GM19438 (cell line): ENCODE results near the gene ME3.
"Not testable (repeated sequence)": the region's sequence is repeated elsewhere in the genome, so short reads cannot be mapped to it uniquely, and the experiment has no call there.

Experiments used
- ATAC-seq: cut with Tn5 transposase; IDR thresholded peaks from one replicate; pipeline ENCODE4 v1.9.1; 2021; ENCODE audit warnings: low read depth; ENCODE audit not compliant: unreplicated experiment

The ME3 gene

GRCh38 chr11:86569109-86569508, 103.3 kb downstream of the ME3 start:
- ATAC-seq = no peak

GRCh38 chr11:86565801-86566312, 106.6 kb downstream of the ME3 start:
- no peak for ATAC-seq

GRCh38 chr11:86565388-86565787, 107.0 kb downstream of the ME3 start:
- no peak for ATAC-seq

- not testable (repeated sequence) for ATAC-seq
Measured at GRCh38 chr11:86562842-86563241, 109.6 kb downstream of the ME3 start.

- no peak for ATAC-seq
Measured at GRCh38 chr11:86559311-86559945, 113.0 kb downstream of the ME3 start.

GRCh38 chr11:86558841-86559240, 113.6 kb downstream of the ME3 start:
- ATAC-seq = no peak

GRCh38 chr11:86558207-86558606, 114.2 kb downstream of the ME3 start:
- ATAC-seq = no peak

- no peak for ATAC-seq
Measured at GRCh38 chr11:86555866-86556265, 116.5 kb downstream of the ME3 start.

GRCh38 chr11:86555401-86555800, 117.0 kb downstream of the ME3 start:
- no peak for ATAC-seq

GRCh38 chr11:86553265-86553664, 119.2 kb downstream of the ME3 start:
- no peak for ATAC-seq

- ATAC-seq = peak; percentile 60
Measured at GRCh38 chr11:86551288-86552092, 120.9 kb downstream of the ME3 start.

- no peak for ATAC-seq
Measured at GRCh38 chr11:86550757-86551156, 121.7 kb downstream of the ME3 start.

GRCh38 chr11:86548271-86548917, 124.0 kb downstream of the ME3 start:
- ATAC-seq = no peak

- no peak for ATAC-seq
Measured at GRCh38 chr11:86547727-86548126, 124.7 kb downstream of the ME3 start.

GRCh38 chr11:86541299-86541698, 131.1 kb downstream of the ME3 start:
- not testable (repeated sequence) for ATAC-seq

- ATAC-seq = no peak
Measured at GRCh38 chr11:86538223-86538548, 134.2 kb downstream of the ME3 start.

- ATAC-seq = no peak
Measured at GRCh38 chr11:86537541-86538222, 134.7 kb downstream of the ME3 start.

- ATAC-seq = no peak
Measured at GRCh38 chr11:86535773-86536172, 136.6 kb downstream of the ME3 start.

GRCh38 chr11:86524620-86525352, 147.6 kb downstream of the ME3 start:
- no peak for ATAC-seq
